Upper lobe of left lung (tissue), 4 donors: Measurements from ENCODE around the gene TRIM42.

Experiments used
- CTCF ChIP-seq, 6 experiments: fragments of 450-650 bp in 4 of 6; fragments of 200-600 bp in 2 of 6; sonication (generic) in 2 of 6; IDR thresholded peaks; one replicate each; pipeline ENCODE4 v1.5.1; 2016 to 2019; ENCODE audit warnings: antibody characterized with exemption in 6 of 6
- EP300 ChIP-seq, 4 donors: sonication (generic); formaldehyde crosslinking; IDR thresholded peaks; one replicate each; pipeline ENCODE4 v1.5.1; 2017; ENCODE audit warnings: antibody characterized with exemption in 4 of 4, control low read depth in 2 of 4
- POLR2A ChIP-seq, 4 donors: fragments of 450-650 bp; IDR thresholded peaks; one replicate each; pipeline ENCODE4 v1.5.1; 2016 to 2017; ENCODE audit warnings: antibody characterized with exemption in 4 of 4, mild to moderate bottlenecking in 2 of 4
- POLR2AphosphoS5 ChIP-seq, 2 donors: sonication (generic); formaldehyde crosslinking; IDR thresholded peaks; one replicate each; pipeline ENCODE4 v1.5.1; 2017; ENCODE audit warnings: antibody characterized with exemption in 2 of 2

GRCh38 chr3:140677764-140678163, at the start of gene TRIM42:
- TF ChIP-seq POLR2A (IDR thresholded peaks at IDR 0.05) (no peak), CTCF (IDR thresholded peaks at IDR 0.05) (no peak), EP300 (IDR thresholded peaks at IDR 0.05) (no peak), POLR2AphosphoS5 (IDR thresholded peaks at IDR 0.05) (no peak)
